SU-DHL-6 (cell line): Measurements from ENCODE around the gene CLNK.

ENCODE experiments used
- H2AFZ ChIP-seq: fragments of 200-600 bp; sonication (generic); 2 replicates; pipeline ENCODE4 v1.6.1; 2014; ENCODE audit warnings: low read depth, mild to moderate bottlenecking, moderate library complexity, mixed read lengths, antibody characterized with exemption, low read length; ENCODE audit not compliant: severe bottlenecking
- H3F3A ChIP-seq: fragments of 200-600 bp; shearing (Covaris generic); 2 replicates; pipeline ENCODE4 v1.6.0; 2016; ENCODE audit warnings: antibody characterized with exemption, mild to moderate bottlenecking; ENCODE audit not compliant: insufficient read depth
- H3K27ac ChIP-seq: fragments of 200-600 bp; sonication (generic); 2 replicates; pipeline ENCODE4 v1.5.1; 2016; ENCODE audit warnings: low read depth, mild to moderate bottlenecking, low read length, moderate library complexity, mixed read lengths
- H3K27me3 ChIP-seq: fragments of 200-600 bp; sonication (generic), shearing (Covaris generic); 2 replicates; pipeline ENCODE4 v1.6.0; 2014; ENCODE audit warnings: mild to moderate bottlenecking, low read length
- H3K36me3 ChIP-seq: fragments of 200-600 bp; sonication (generic); 2 replicates; pipeline ENCODE4 v1.6.1; 2014; ENCODE audit warnings: mild to moderate bottlenecking, low read length, mixed read lengths
- H3K4me2 ChIP-seq: fragments of 300-600, 200-600 bp; shearing (Covaris generic), sonication (generic); 2 replicates; pipeline ENCODE4 v1.6.0; 2014; ENCODE audit warnings: low read length, low read depth, mild to moderate bottlenecking; ENCODE audit not compliant: poor library complexity, severe bottlenecking
- H3K4me3 ChIP-seq: fragments of 200-600 bp; sonication (generic); 2 replicates; pipeline ENCODE4 v1.5.1; 2014; ENCODE audit warnings: antibody characterized with exemption, low read length, mild to moderate bottlenecking, mixed read lengths; ENCODE audit not compliant: insufficient read depth, poor library complexity, severe bottlenecking
- H3K79me2 ChIP-seq: fragments of 200-600 bp; sonication (generic); 2 replicates; pipeline ENCODE4 v1.6.1; 2014; ENCODE audit warnings: mild to moderate bottlenecking, low read length, moderate library complexity; ENCODE audit not compliant: insufficient read depth
- H3K9ac ChIP-seq: fragments of 200-600 bp; sonication (generic); 2 replicates; pipeline ENCODE4 v1.7.0; 2014; ENCODE audit warnings: mild to moderate bottlenecking, low read length
- H3K9me2 ChIP-seq: fragments of 200-600 bp; sonication (generic); replicated peaks from 2 replicates; pipeline ENCODE4 v1.6.1; 2014; ENCODE audit warnings: low read length; ENCODE audit not compliant: insufficient read depth
- H3K9me3 ChIP-seq: fragments of 200-600 bp; sonication (generic); 2 replicates; pipeline ENCODE4 v1.6.1; 2014; ENCODE audit warnings: low read length, mixed read lengths; ENCODE audit not compliant: insufficient read depth
- H4K20me1 ChIP-seq: fragments of 200-600 bp; sonication (generic); 2 replicates; pipeline ENCODE4 v1.6.1; 2014; ENCODE audit warnings: low read depth, mild to moderate bottlenecking, antibody characterized with exemption, low read length, moderate library complexity, mixed read lengths
- EZH2phosphoT487 ChIP-seq: fragments of 200-600 bp; sonication (generic), shearing (Covaris generic); conservative IDR thresholded peaks from 2 replicates; pipeline ENCODE4 v1.6.1; 2018; ENCODE audit warnings: mild to moderate bottlenecking, antibody characterized with exemption, low read length, moderate library complexity, mixed read lengths
- TF ChIP-seq, protein P1 (sequence below): fragments of 200-600 bp; sonication (generic); IDR thresholded peaks from one replicate; pipeline ENCODE4 v1.5.1; 2017; ENCODE audit warnings: antibody characterized with exemption, mild to moderate bottlenecking, low read length, moderate library complexity; ENCODE audit not compliant: insufficient read depth, poor library complexity, severe bottlenecking

The CLNK gene

DNA sequence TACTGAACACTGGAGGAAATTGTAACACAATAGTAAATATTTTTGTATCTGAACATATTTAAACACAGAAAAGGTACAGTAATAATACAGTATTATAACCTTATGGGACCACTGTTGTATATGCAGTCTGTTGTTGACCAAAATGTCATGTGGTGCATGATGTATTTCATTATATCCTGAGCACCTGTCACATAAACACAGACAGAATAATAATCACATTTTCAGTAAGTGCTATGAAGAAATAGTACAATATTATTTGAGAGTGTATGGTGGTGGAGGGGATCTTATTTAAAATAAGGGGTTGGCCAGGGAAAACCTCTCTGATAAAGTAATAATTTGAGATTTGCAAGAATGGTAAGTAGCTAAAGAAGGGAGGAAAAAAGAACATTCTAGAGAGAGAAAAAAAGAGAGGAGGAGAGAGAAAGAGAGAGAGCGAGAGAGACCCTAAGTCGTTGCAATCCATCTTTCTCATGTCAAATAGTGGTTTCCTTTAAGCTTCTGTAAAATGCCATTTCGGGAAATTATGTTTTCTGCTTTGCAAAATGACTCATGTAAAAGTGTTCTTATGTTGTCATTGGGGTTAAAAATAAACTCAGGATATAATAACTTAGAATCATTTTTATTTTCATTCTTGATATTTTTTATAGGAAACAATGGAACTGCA lies 19.3 kb upstream of the CLNK start:
- Histone ChIP-seq H3K27ac (no peak overlapping the region), H3K4me3 (no peak overlapping the region), H3K9me2 (no peaks in the 10 kb centered on the region), H4K20me1 (no peaks in the 10 kb centered on the region), H3K9me3 (no peaks in the 10 kb centered on the region), H3K36me3 (no peaks in the 10 kb centered on the region), H3K79me2 (no peaks in the 10 kb centered on the region), H3F3A (no peaks in the 10 kb centered on the region), H3K4me2 (no peak overlapping the region), H3K27me3 (no peaks in the 10 kb centered on the region), H3K9ac (no peak overlapping the region), H2AFZ (no peak overlapping the region)
- no peak for TF ChIP-seq EZH2phosphoT487
- TF ChIP-seq, protein P1, sequence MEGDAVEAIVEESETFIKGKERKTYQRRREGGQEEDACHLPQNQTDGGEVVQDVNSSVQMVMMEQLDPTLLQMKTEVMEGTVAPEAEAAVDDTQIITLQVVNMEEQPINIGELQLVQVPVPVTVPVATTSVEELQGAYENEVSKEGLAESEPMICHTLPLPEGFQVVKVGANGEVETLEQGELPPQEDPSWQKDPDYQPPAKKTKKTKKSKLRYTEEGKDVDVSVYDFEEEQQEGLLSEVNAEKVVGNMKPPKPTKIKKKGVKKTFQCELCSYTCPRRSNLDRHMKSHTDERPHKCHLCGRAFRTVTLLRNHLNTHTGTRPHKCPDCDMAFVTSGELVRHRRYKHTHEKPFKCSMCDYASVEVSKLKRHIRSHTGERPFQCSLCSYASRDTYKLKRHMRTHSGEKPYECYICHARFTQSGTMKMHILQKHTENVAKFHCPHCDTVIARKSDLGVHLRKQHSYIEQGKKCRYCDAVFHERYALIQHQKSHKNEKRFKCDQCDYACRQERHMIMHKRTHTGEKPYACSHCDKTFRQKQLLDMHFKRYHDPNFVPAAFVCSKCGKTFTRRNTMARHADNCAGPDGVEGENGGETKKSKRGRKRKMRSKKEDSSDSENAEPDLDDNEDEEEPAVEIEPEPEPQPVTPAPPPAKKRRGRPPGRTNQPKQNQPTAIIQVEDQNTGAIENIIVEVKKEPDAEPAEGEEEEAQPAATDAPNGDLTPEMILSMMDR = no peak

DNA sequence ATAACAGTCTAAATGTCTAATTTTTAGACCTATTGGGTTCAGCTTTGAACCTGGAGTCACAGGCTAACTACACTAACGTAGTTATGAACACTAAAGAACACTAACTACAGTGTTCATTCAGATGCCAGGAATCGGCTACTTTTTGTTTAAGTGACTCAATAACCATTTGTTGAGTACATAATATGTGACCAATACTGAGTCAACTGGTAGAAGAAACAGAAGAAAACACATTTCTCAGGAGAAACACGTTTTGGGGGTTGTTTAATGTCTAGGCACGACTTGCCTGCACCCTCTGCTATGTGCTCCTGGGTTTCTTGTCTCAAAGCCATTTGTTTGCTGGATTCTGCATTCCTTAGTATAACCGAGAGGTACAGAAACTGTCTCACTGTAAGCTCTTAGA lies 18.6 kb upstream of the CLNK start:
- H4K20me1 ChIP-seq = no peaks in the 10 kb centered on the region
- no peaks in the 10 kb centered on the region for H3K36me3 ChIP-seq
- H3K9ac ChIP-seq = no peak overlapping the region
- H2AFZ ChIP-seq = no peak overlapping the region
- no peaks in the 10 kb centered on the region for H3K79me2 ChIP-seq
- H3K4me3 ChIP-seq = no peak overlapping the region
- H3F3A ChIP-seq = no peaks in the 10 kb centered on the region
- H3K27me3 ChIP-seq = no peaks in the 10 kb centered on the region
- TF ChIP-seq EZH2phosphoT487 = no peak
- TF ChIP-seq, protein P1 = no peak
- no peaks in the 10 kb centered on the region for H3K9me2 ChIP-seq
- no peak overlapping the region for H3K27ac ChIP-seq
- no peaks in the 10 kb centered on the region for H3K9me3 ChIP-seq
- no peak overlapping the region for H3K4me2 ChIP-seq

DNA sequence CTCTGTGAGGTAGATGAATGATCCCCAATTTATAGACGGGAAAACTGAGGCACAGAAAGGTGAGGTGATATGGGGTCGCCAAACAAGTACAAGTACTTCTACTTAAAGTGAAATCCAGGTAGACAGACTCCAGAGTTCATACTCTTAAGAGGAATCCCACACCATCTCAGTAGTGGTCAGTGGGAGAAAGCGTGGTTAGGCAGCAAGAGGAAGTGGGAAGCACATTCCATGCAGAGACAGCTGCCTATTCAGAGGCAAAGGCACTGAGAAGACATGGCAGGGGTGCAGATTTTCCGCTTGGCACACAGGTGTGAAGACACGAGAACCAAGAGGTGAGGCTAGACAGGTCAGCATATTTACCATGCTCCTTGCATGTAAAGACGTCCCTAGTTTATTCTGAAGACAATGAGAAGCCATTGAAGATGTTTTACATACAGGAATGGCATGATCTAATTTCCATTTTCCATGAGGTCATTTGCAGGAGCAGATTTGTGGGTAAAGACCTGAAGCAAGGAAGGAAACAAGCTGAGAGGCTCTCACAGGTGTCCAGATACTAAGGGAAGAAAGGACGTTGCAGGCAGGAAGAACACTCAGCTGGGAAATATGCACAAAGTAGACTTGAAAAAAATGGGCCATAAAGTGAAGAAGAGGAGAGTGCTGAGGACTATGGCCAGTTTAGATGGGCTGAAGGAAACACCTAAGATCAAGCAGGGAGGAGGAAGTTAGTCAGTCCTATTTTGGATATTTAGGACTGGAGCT lies 17.3 kb upstream of the CLNK start:
- TF ChIP-seq EZH2phosphoT487 = no peak
- TF ChIP-seq, protein P1 = no peak
- H2AFZ ChIP-seq = no peak overlapping the region
- H3K27ac ChIP-seq = no peak overlapping the region
- H3K27me3 ChIP-seq = no peaks in the 10 kb centered on the region
- no peaks in the 10 kb centered on the region for H3K79me2 ChIP-seq
- no peaks in the 10 kb centered on the region for H4K20me1 ChIP-seq
- H3K9ac ChIP-seq = no peak overlapping the region
- H3K9me2 ChIP-seq = no peaks in the 10 kb centered on the region
- no peaks in the 10 kb centered on the region for H3K36me3 ChIP-seq
- no peak overlapping the region for H3K4me2 ChIP-seq
- H3K9me3 ChIP-seq = no peaks in the 10 kb centered on the region
- no peak overlapping the region for H3K4me3 ChIP-seq
- H3F3A ChIP-seq = no peaks in the 10 kb centered on the region
